Activated B cell treated with CpG ODN at 0.5 μM for 24 hours (primary cell): Measurements from ENCODE around the gene COQ10A. TPM values are rescaled to one million over a fixed set of nuclear protein-coding genes. Genes with fewer than 3 reads are reported as not detected.
A peak's percentile ranks its signal among the peaks of the same experiment; 100 is the strongest.
"Not testable (repeated sequence)": the region's sequence is repeated elsewhere in the genome, so short reads cannot be mapped to it uniquely, and the experiment has no call there.

Experiments used
- ATAC-seq: fragments of 200-7000 bp; cut with Tn5 transposase; one replicate; pipeline ENCODE4 v1.10.0; 2021; ENCODE audit warnings: low read depth, mild to moderate bottlenecking, moderate library complexity
- CTCF ChIA-PET: fragments of 350-600 bp; sonication (Branson Sonifier 250); formaldehyde crosslinking; loops from one replicate; lab custom pipeline; 2021; ENCODE audit warnings: antibody characterized with exemption; lab: Charles Lee
- POLR2A ChIA-PET: fragments of 350-600 bp; sonication (Branson Sonifier 250); formaldehyde crosslinking; loops from one replicate; lab custom pipeline; 2021; ENCODE audit warnings: antibody characterized with exemption; lab: Charles Lee
- DNase-seq: peaks from one replicate; pipeline ENCODE4 v3.0.0; 2022
- H3K27ac Mint-ChIP-seq: one replicate; pipeline ENCODE4 v1.8.0; 2020; ENCODE audit warnings: mixed read lengths
- H3K27me3 Mint-ChIP-seq: one replicate; pipeline ENCODE4 v1.8.0; 2021; ENCODE audit warnings: mixed read lengths
- H3K36me3 Mint-ChIP-seq: one replicate; pipeline ENCODE4 v1.8.0; 2021; ENCODE audit warnings: low read depth, mixed read lengths
- H3K4me1 Mint-ChIP-seq: one replicate; pipeline ENCODE4 v1.8.0; 2021; ENCODE audit warnings: mixed read lengths
- H3K4me3 Mint-ChIP-seq: one replicate; pipeline ENCODE4 v1.8.0; 2020; ENCODE audit warnings: mild to moderate bottlenecking, mixed read lengths
- H3K9me3 Mint-ChIP-seq: one replicate; pipeline ENCODE4 v1.8.0; 2020; ENCODE audit warnings: mixed read lengths
- intact Hi-C: fragments of 100-400 bp; cut with micrococcal nuclease; formaldehyde crosslinking; loops from one replicate; pipeline ENCODE4 v1.15.1; 2024
- total RNA-seq: library from RNA; stranded (reverse); gene quantifications from 2 replicates; pipeline ENCODE4 v1.2.3, GENCODE V29; 2022
- TF ChIP-seq, protein P1 (sequence below): fragments of 200-600 bp; IDR thresholded peaks from one replicate; pipeline ENCODE4 v1.8.0; 2022; ENCODE audit warnings: antibody characterized with exemption, mild to moderate bottlenecking

Gene COQ10A
- total RNA-seq, 1 donor from 2014 or later, result 35.6 TPM

DNA sequence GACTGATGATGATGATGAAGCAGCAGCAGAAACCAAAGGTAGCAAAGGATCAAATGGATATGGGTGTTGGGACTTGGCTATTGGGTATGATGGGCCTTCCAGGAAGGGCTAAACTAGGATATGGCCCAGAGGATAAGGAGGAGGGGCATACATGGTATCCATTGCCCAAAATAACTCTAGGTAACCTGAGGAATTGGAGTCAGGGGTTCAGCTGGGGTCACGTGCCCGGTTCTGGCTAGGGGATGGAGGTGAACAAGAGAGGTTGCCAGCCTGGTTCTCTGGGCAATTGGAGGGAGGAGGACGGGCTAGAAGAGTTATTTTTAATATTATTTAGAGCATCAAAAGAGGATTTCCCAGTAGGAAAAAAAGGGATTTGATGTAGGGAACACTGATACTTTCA is 5.8 kb upstream of the COQ10A start:
- peaks cover 5% of the 10 kb centered on the region for H3K36me3 Mint-ChIP-seq
- no peak for ATAC-seq
- intact Hi-C loops, result no loop called here
- H3K9me3 Mint-ChIP-seq, result no peaks in the 10 kb centered on the region
- no peak for DNase-seq
- H3K27me3 Mint-ChIP-seq, result no peaks in the 10 kb centered on the region
- no peak overlapping the region for H3K4me3 Mint-ChIP-seq
- POLR2A ChIA-PET, result no interaction called here
- TF ChIP-seq, protein P1, sequence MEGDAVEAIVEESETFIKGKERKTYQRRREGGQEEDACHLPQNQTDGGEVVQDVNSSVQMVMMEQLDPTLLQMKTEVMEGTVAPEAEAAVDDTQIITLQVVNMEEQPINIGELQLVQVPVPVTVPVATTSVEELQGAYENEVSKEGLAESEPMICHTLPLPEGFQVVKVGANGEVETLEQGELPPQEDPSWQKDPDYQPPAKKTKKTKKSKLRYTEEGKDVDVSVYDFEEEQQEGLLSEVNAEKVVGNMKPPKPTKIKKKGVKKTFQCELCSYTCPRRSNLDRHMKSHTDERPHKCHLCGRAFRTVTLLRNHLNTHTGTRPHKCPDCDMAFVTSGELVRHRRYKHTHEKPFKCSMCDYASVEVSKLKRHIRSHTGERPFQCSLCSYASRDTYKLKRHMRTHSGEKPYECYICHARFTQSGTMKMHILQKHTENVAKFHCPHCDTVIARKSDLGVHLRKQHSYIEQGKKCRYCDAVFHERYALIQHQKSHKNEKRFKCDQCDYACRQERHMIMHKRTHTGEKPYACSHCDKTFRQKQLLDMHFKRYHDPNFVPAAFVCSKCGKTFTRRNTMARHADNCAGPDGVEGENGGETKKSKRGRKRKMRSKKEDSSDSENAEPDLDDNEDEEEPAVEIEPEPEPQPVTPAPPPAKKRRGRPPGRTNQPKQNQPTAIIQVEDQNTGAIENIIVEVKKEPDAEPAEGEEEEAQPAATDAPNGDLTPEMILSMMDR, result no peak
- H3K27ac Mint-ChIP-seq, result no peak overlapping the region
- CTCF ChIA-PET, result interaction anchor here (1.0 kb wide), 1 partner anchor 71 kb away, joined by 3 read pairs; the partner anchor contains the start of gene SMARCC2
- H3K4me1 Mint-ChIP-seq, result peaks cover 23% of the 10 kb centered on the region

DNA sequence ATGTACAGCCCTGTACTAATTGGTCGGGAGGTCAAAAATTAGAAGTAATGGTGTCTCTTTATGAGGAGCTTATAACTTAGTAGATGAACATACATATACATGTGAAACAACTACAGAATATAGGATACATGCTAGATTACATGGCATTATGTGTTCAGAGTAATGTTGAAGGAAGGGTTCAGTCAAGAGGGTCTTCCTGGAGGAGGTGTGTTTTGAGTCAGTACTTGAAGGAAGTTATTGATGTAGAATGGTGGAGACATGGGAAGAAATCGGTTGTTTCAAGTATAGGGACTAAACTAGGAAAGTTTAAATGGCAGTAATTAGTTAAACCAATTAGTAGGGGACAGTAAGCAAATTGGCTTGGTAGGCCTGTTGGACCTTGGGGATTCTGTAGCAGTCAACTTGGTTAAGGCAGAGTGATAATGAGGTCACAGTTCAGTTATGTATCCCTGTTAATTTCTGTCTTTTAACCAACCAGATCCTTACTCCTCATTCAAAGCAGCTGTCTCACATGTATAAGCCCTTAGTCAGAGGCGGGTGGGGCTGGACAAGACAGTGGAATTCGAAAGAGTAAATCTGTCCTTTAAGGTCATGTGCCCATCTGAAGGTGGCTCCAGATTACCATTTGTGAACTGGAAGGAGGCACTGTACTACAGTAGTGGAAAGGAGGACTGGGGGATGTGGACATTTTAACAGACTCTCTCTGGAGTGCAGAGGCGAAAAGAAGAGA is 5.1 kb upstream of the COQ10A start:
- ATAC-seq, result no peak
- DNase-seq, result no peak
- no peaks in the 10 kb centered on the region for H3K9me3 Mint-ChIP-seq
- H3K4me1 Mint-ChIP-seq, result peaks cover 23% of the 10 kb centered on the region
- H3K36me3 Mint-ChIP-seq, result peaks cover 2% of the 10 kb centered on the region
- no peaks in the 10 kb centered on the region for H3K27me3 Mint-ChIP-seq
- ChIA-PET POLR2A (no interaction called here), CTCF (no interaction called here)
- intact Hi-C loops, result no loop called here
- no peak overlapping the region for H3K27ac Mint-ChIP-seq
- TF ChIP-seq, protein P1, result no peak
- no peak overlapping the region for H3K4me3 Mint-ChIP-seq

DNA sequence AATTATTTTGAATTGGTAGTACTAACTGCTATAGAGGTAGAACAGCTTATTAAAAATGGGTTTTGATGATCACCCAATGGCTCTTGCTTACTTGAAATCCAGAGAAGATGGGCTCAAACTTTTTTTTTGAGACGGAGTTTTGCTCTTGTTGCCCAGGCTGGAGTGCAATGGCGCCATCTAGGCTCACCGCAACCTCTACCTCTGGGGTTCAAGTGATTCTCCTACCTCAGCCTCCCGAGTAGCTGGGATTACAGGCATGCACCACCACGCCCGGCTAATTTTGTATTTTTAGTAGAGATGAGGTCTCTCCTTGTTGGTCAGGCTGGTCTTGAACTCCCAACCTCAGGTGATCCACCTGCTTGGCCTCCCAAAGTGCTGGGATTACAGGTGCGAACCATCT is 3.8 kb upstream of the COQ10A start:
- H3K36me3 Mint-ChIP-seq, H3K27ac Mint-ChIP-seq, H3K4me3 Mint-ChIP-seq, CTCF ChIA-PET, intact Hi-C loops, POLR2A ChIA-PET, H3K27me3 Mint-ChIP-seq, H3K9me3 Mint-ChIP-seq, DNase-seq, ATAC-seq: not testable (repeated sequence)
- peaks cover 23% of the 10 kb centered on the region for H3K4me1 Mint-ChIP-seq

DNA sequence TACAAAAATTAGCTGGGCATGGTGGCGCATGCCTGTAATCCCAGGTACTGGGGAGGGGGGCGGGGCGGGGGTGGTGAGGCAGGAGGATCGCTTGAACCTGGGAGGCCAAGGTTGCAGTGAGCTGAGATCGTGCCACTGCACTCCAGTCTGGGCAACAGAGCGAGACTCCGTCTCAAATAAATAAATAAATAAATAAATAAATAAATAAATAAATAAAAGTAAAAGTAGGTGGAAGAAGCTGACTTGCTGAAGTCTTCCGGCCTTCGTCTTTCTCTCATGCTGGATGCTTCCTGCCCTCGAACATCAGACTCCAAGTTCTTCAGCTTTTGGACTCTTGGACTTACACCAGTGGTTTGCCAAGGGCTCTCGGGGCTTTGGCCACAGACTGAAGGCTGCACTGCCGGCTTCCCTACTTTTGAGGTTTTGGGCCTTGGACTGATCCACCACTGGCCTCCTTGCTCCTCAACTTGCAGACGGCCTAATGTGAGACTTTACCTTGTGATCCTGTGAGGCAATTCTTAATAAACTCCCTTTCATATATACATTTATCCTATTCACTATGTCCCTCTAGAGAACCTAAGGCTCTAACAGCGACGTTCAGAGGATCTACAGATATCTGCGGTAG is 562 bp upstream of the COQ10A start:
- not testable (repeated sequence) for H3K9me3 Mint-ChIP-seq, DNase-seq, H3K27me3 Mint-ChIP-seq, ATAC-seq
- Mint-ChIP-seq H3K4me3 (peak overlapping the region; percentile 93), H3K27ac (peak overlapping the region; percentile 93), H3K4me1 (peaks cover 18% of the 10 kb centered on the region), H3K36me3 (peaks cover 28% of the 10 kb centered on the region)
- ChIA-PET POLR2A (interaction anchor here (0.5 to 2.3 kb wide), 20 partner anchors 9 to 527 kb away, joined by 3 to 25 read pairs (median 4); partner anchors contain the start of genes ANKRD52, CNPY2, CS and IL23A), CTCF (interaction anchor here (0.6 to 3.2 kb wide), 5 partner anchors 8 to 292 kb away, joined by 3 to 10 read pairs (median 5); partner anchors contain the start of genes ANKRD52, RAB5B and SMARCC2)
- intact Hi-C loops, result loop anchor here (2.0 kb wide), 4 partner anchors 45 to 337 kb away; partner anchors contain the start of genes IL23A, RNF41 and ZC3H10

DNA sequence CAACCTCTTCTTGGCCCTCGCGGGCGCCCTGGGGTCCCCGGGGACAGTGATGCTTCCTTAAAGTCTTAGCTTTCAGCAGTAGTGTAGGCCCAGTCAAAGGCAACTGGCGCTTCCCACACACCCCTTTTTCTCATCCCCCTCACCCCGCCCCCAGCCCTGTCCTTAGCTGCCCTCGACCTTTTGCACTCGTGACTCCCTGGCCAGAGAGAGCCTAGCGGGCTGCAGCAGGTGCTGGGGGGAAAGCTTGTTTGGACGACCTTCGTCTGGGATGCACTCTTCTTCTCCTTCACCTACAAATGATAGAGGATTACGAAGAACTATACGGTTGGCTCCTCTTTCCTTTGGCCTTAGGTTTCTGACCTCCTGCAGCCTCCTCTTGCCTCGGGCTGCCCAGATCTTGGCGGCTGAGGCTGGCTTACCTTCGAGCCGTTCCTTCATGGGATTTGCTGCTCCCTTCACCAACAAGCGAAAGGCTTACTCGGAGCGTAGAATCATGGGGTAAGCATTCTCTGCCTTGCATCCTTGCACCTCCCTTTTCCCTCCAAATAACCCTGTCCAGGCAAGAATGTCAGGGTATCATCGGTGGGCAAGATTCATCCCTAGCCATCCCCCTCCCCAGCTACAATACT is 815 bp downstream of the COQ10A start:
- Mint-ChIP-seq H3K27me3 (no peaks in the 10 kb centered on the region), H3K4me3 (peak overlapping the region; percentile 93), H3K27ac (peak overlapping the region; percentile 85), H3K4me1 (peaks cover 18% of the 10 kb centered on the region), H3K9me3 (no peaks in the 10 kb centered on the region), H3K36me3 (peaks cover 40% of the 10 kb centered on the region)
- POLR2A ChIA-PET, result interaction anchor here (0.5 to 2.3 kb wide), 20 partner anchors 10 to 523 kb away, joined by 3 to 25 read pairs (median 6); partner anchors contain the start of genes ANKRD52, CNPY2, CS and ESYT1
- CTCF ChIA-PET, result interaction anchor here (0.7 to 3.2 kb wide), 6 partner anchors 9 to 220 kb away, joined by 3 to 10 read pairs (median 4); partner anchors contain the start of gene ANKRD52
- peak; percentile 22 for ATAC-seq
- intact Hi-C loops, result loop anchor here (1.0 to 2.0 kb wide), 10 partner anchors 9 to 339 kb away; partner anchors contain the start of genes ANKRD52, CS, IL23A and RNF41
- DNase-seq, result no peak
- TF ChIP-seq, protein P1, result no peak
